ENCODE measurements around the gene MILR1.

The MILR1 gene

GRCh38 chr17:64500862-64501765, 52.2 kb downstream of the MILR1 start:
- POLR2A ChIA-PET = interaction anchor here (1.8 kb wide), 1 partner anchor 10 kb away, joined by 5 read pairs; no protein-coding TSS in a partner anchor
- no peak for DNase-seq (ENCODE audit: extremely low spot score)
- CTCF ChIA-PET = no interaction called here
- TF ChIP-seq PKNOX1 (IDR thresholded peaks at IDR 0.05) = 0 out of 2 replicates have a peak, but pooled peaks have one; percentile 25
- TF ChIP-seq LEF1 (IDR thresholded peaks at IDR 0.05; ENCODE audit: borderline replicate concordance) = no peak
- TF ChIP-seq ZNF384 (IDR thresholded peaks at IDR 0.05) = no peak
- TF ChIP-seq FOXA1 (IDR thresholded peaks at IDR 0.05) = no peak
- TF ChIP-seq ARNT (IDR thresholded peaks at IDR 0.05) = no peak

DNA sequence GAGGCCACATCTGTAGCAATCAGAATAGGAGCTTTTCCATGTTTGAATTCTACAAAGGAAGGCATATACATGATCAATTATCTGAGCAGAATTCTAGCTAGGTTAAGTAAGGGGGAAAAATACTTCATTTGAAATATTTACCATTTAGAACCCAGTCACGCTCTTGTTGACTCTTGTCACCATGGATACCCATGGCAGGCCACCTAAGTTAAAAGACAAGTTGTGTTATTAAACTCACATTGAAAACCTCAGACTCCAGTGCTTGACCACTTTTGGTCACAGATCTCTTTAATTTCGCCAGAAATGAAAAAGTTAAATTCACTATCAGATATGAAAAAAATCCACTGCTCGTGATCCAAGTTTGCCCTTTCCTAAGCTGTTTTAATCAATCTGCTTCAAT, 53.1 kb downstream of the MILR1 start:
- DNase-seq (ENCODE audit: extremely low spot score) = no peak
- POLR2A ChIA-PET = interaction anchor here (1.5 to 1.8 kb wide), 2 partner anchors 9 to 10 kb away, joined by 5 to 6 read pairs; no protein-coding TSS in a partner anchor
- CTCF ChIA-PET = interaction anchor here (0.6 kb wide), 1 partner anchor 147 kb away, joined by 3 read pairs; no protein-coding TSS in a partner anchor
- TF ChIP-seq NFRKB (IDR thresholded peaks at IDR 0.05) = no peak
- TF ChIP-seq FOXM1 (IDR thresholded peaks at IDR 0.05; ENCODE audit: borderline replicate concordance) = no peak
- TF ChIP-seq ZNF384 (IDR thresholded peaks at IDR 0.05) = no peak
- TF ChIP-seq HDGF (IDR thresholded peaks at IDR 0.05; ENCODE audit: borderline replicate concordance) = no peak
- no peak for TF ChIP-seq LEF1 (IDR thresholded peaks at IDR 0.05; ENCODE audit: borderline replicate concordance)
- TF ChIP-seq ELF4 (IDR thresholded peaks at IDR 0.05) = no peak
- no peak for TF ChIP-seq CTBP1 (IDR thresholded peaks at IDR 0.05; ENCODE audit: borderline replicate concordance)
- no peak for TF ChIP-seq TARDBP (IDR thresholded peaks at IDR 0.05)
- TF ChIP-seq ARNT (IDR thresholded peaks at IDR 0.05) = no peak

GRCh38 chr17:64502809-64503208, 53.9 kb downstream of the MILR1 start:
- TF ChIP-seq ELF4 (IDR thresholded peaks at IDR 0.05) = no peak
- no peak for TF ChIP-seq FOXA1 (IDR thresholded peaks at IDR 0.05)
- no peak for TF ChIP-seq PKNOX1 (IDR thresholded peaks at IDR 0.05)
- TF ChIP-seq L3MBTL2 (conservative IDR thresholded peaks at IDR 0.05) = no peak
- no peak for TF ChIP-seq ARNT (IDR thresholded peaks at IDR 0.05)
- no peak for TF ChIP-seq FOXK2 (IDR thresholded peaks at IDR 0.05)
- no peak for TF ChIP-seq LEF1 (IDR thresholded peaks at IDR 0.05; ENCODE audit: borderline replicate concordance)
- no peak for TF ChIP-seq NFRKB (IDR thresholded peaks at IDR 0.05)
- TF ChIP-seq HDGF (IDR thresholded peaks at IDR 0.05; ENCODE audit: borderline replicate concordance) = no peak
- TF ChIP-seq SP1 (IDR thresholded peaks at IDR 0.05) = no peak
- TF ChIP-seq BHLHE40 (IDR thresholded peaks at IDR 0.05; ENCODE audit: borderline replicate concordance) = no peak
- TF ChIP-seq SUZ12 (IDR thresholded peaks at IDR 0.05) = no peak
- no peak for TF ChIP-seq TARDBP (IDR thresholded peaks at IDR 0.05)
- no peak for DNase-seq (ENCODE audit: extremely low spot score)
- POLR2A ChIA-PET = interaction anchor here (1.5 kb wide), 1 partner anchor 11 kb away, joined by 6 read pairs; no protein-coding TSS in a partner anchor
- CTCF ChIA-PET = interaction anchor here (0.6 kb wide), 1 partner anchor 148 kb away, joined by 3 read pairs; no protein-coding TSS in a partner anchor

DNA sequence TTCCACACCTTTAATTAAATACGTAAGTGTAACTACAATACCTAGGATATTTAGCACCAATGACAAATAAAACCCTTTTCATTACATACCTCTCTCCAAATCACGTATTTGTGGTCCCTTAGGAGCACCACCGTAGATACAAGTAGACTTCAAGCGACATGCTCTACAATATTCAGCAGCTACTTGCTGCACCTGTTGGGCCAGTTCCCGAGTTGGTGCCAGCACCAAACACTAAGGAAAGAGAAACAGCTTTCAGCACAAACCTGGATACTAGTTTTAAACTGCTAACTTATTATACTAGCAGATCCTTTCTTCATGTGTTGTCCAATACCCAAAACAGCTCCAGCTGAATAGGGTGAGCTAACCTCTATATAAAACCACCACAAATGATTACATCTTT, 54.4 kb downstream of the MILR1 start:
- ChIA-PET CTCF (interaction anchor here (0.9 to 1.0 kb wide), 2 partner anchors 84 to 206 kb away, joined by 3 read pairs; no protein-coding TSS in a partner anchor), POLR2A (interaction anchor here (1.5 to 2.6 kb wide), 2 partner anchors 11 to 159 kb away, joined by 6 to 12 read pairs; partner anchors contain the start of gene SMURF2)
- DNase-seq (ENCODE audit: extremely low spot score) = no peak
- TF ChIP-seq HDGF (IDR thresholded peaks at IDR 0.05; ENCODE audit: borderline replicate concordance) = no peak
- TF ChIP-seq FOXA1 (IDR thresholded peaks at IDR 0.05) = no peak
- TF ChIP-seq SP1 (IDR thresholded peaks at IDR 0.05) = no peak
- TF ChIP-seq BHLHE40 (IDR thresholded peaks at IDR 0.05; ENCODE audit: borderline replicate concordance) = no peak
- TF ChIP-seq CTBP1 (IDR thresholded peaks at IDR 0.05; ENCODE audit: borderline replicate concordance) = no peak
- no peak for TF ChIP-seq SUZ12 (IDR thresholded peaks at IDR 0.05)
- no peak for TF ChIP-seq NFRKB (IDR thresholded peaks at IDR 0.05)
- TF ChIP-seq PKNOX1 (IDR thresholded peaks at IDR 0.05) = no peak
- TF ChIP-seq FOXM1 (IDR thresholded peaks at IDR 0.05; ENCODE audit: borderline replicate concordance) = no peak
- no peak for TF ChIP-seq LEF1 (IDR thresholded peaks at IDR 0.05; ENCODE audit: borderline replicate concordance)
- TF ChIP-seq ARNT (IDR thresholded peaks at IDR 0.05) = no peak
- no peak for TF ChIP-seq TARDBP (IDR thresholded peaks at IDR 0.05)
- no peak for TF ChIP-seq ZNF384 (IDR thresholded peaks at IDR 0.05)

DNA sequence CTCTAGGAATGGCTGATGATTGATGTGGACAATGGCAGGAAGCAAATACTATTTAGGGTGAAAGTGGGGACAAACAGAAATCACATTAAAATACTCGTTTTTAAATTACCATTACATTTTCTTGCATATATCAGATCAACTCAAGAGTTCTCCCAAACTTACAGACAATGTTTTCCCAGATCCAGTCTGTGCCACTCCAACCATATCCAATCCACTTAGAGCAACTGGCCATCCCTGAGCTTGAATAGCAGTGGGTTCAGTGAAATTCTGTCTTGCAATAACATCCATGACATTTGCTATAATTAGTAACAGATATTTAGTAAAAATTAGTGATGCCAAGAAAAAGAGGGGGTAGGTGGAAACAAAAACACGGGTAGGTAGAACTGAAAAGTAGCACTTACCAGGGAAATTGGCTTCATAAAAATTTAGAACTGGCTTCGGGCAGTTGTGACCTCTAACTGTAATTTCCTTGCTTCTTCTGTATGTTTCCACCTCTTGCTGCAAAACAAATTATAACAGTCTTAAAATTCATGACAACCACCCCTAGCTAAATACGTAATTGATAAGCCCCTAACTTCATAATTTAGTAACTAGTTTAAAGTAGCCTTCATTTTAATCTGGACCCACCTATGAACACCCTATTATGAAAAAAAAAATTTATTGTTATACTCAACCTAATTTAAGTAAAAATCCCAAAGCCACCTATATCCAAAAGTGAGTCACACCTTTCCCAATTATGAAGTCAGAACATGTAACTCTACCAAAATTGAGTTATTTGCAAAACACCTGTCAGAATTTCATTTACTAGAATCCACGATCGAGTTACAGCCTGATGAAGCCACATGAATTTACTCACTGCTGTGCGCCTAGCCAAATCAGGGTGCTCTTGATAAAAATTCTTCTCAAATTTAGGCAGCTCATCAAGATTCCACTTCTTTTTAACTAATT, 55.2 kb downstream of the MILR1 start:
- DNase-seq (ENCODE audit: extremely low spot score) = no peak
- ChIA-PET POLR2A (interaction anchor here (1.4 to 4.1 kb wide), 5 partner anchors 7 to 205 kb away, joined by 4 to 153 read pairs (median 12); partner anchors contain the start of genes POLG2 and SMURF2), CTCF (interaction anchor here (0.9 to 2.1 kb wide), 3 partner anchors 13 to 205 kb away, joined by 3 to 6 read pairs (median 3); no protein-coding TSS in a partner anchor)
- TF ChIP-seq SUZ12 (IDR thresholded peaks at IDR 0.05) (no peak), FOXM1 (IDR thresholded peaks at IDR 0.05; ENCODE audit: borderline replicate concordance) (no peak), ARNT (IDR thresholded peaks at IDR 0.05) (no peak), FOXA1 (IDR thresholded peaks at IDR 0.05) (no peak), BHLHE40 (IDR thresholded peaks at IDR 0.05; ENCODE audit: borderline replicate concordance) (no peak), ZNF384 (IDR thresholded peaks at IDR 0.05) (no peak), FOXK2 (IDR thresholded peaks at IDR 0.05) (no peak), CTBP1 (IDR thresholded peaks at IDR 0.05; ENCODE audit: borderline replicate concordance) (no peak), TARDBP (IDR thresholded peaks at IDR 0.05) (no peak), ELF4 (IDR thresholded peaks at IDR 0.05) (no peak), PKNOX1 (IDR thresholded peaks at IDR 0.05) (no peak), HDGF (IDR thresholded peaks at IDR 0.05; ENCODE audit: borderline replicate concordance) (no peak), L3MBTL2 (conservative IDR thresholded peaks at IDR 0.05) (no peak), NFRKB (IDR thresholded peaks at IDR 0.05) (no peak)

Measured in HEK293T (cell line).